GM12878 (cell line): ENCODE data around the gene CACNA2D4. TPM values are rescaled to one million over a fixed set of nuclear protein-coding genes. Genes with fewer than 3 reads are reported as not detected.

ENCODE experiments used
- ATAC-seq: fragments of 200-7000 bp; cut with Tn5 transposase; 3 replicates; pipeline ENCODE4 v1.9.1; 2020; ENCODE audit warnings: mild to moderate bottlenecking, moderate library complexity
- BruUV-seq: library from RNA; stranded (reverse); fragments of 400-500 nt; replicated peaks from 2 replicates; lab custom pipeline; 2021; lab: Mats Ljungman, UMichigan
- CTCF ChIA-PET: fragments of 300-600 bp; sonication (Branson Sonifier 250); formaldehyde crosslinking; extraction: SDS; loops from one replicate; lab custom pipeline; 2021; ENCODE audit warnings: inconsistent platforms; lab: Yijun Ruan, JAX
- POLR2A ChIA-PET: fragments of 350-600 bp; formaldehyde crosslinking; extraction: SDS; loops from one replicate; lab custom pipeline; 2021; ENCODE audit warnings: inconsistent platforms; lab: Charles Lee
- RAD21 ChIA-PET: fragments of 300-600 bp; sonication (Branson Sonifier 250); formaldehyde crosslinking; loops from one replicate; lab custom pipeline; 2023; ENCODE audit warnings: antibody characterized with exemption; ENCODE audit not compliant: unreplicated experiment; lab: Charles Lee
- SMC1A ChIA-PET: fragments of 300-600 bp; sonication (Branson Sonifier 250); formaldehyde crosslinking; loops from one replicate; lab custom pipeline; 2023; ENCODE audit not compliant: unreplicated experiment, uncharacterized antibody; lab: Charles Lee
- DNase-seq: peaks from one replicate; pipeline ENCODE4 v3.0.0-alpha.2; 2011; ENCODE audit warnings: low read depth, low spot score
- FAIRE-seq: peaks from 3 replicates; lab custom pipeline; 2011; peaks lifted over from hg19 to GRCh38; lab: Jason Lieb, UNC
- H2AFZ ChIP-seq: 2 replicates; pipeline ENCODE4 v1.6.0; 2011; ENCODE audit warnings: low read depth, low read length, control low read depth; ENCODE audit not compliant: control insufficient read depth
- H3K27ac ChIP-seq: 2 replicates; pipeline ENCODE4 v1.5.1; 2011; ENCODE audit warnings: control low read depth; ENCODE audit not compliant: control insufficient read depth, insufficient read depth
- H3K27me3 ChIP-seq, 2 experiments: replicated peaks in 1 of 2; 2 replicates each; pipeline versions ENCODE4 v1.6.0 to v1.6.1; 2011; ENCODE audit warnings: low read length in 1 of 2; ENCODE audit not compliant: control insufficient read depth in 2 of 2, insufficient read depth in 2 of 2
- H3K36me3 ChIP-seq, 2 experiments: 2 replicates each; pipeline ENCODE4 v1.5.1; 2011; ENCODE audit warnings: low read length in 1 of 2; ENCODE audit not compliant: control insufficient read depth in 2 of 2, insufficient read depth in 2 of 2
- H3K4me1 ChIP-seq: 2 replicates; pipeline ENCODE4 v1.6.1; 2011; ENCODE audit warnings: mild to moderate bottlenecking, low read length, moderate library complexity, mixed read lengths; ENCODE audit not compliant: control insufficient read depth, insufficient read depth
- H3K4me2 ChIP-seq: 2 replicates; pipeline ENCODE4 v1.6.0; 2011; ENCODE audit warnings: control low read depth; ENCODE audit not compliant: control insufficient read depth, insufficient read depth
- H3K4me3 ChIP-seq: fragments of 200-600 bp; sonication (generic); 2 replicates; pipeline ENCODE4 v1.5.1; 2016
- H3K79me2 ChIP-seq: 2 replicates; pipeline ENCODE4 v1.6.0; 2011; ENCODE audit warnings: low read length; ENCODE audit not compliant: control insufficient read depth, insufficient read depth
- H3K9ac ChIP-seq: 2 replicates; pipeline ENCODE4 v1.8.0; 2011; ENCODE audit warnings: low read length, control low read depth, mixed read lengths; ENCODE audit not compliant: control insufficient read depth, insufficient read depth
- H3K9me3 ChIP-seq: replicated peaks from 3 replicates; pipeline ENCODE4 v1.5.1; 2011; ENCODE audit warnings: mild to moderate bottlenecking, low read length; ENCODE audit not compliant: control insufficient read depth, insufficient read depth
- H4K20me1 ChIP-seq: 2 replicates; pipeline ENCODE4 v1.6.0; 2011; ENCODE audit not compliant: control insufficient read depth, insufficient read depth
- CREM ChIP-seq: IDR thresholded peaks from 2 replicates; pipeline ENCODE4 v1.6.1; 2014; ENCODE audit warnings: antibody characterized with exemption, low read depth
- FOS ChIP-seq: IDR thresholded peaks from 3 replicates; pipeline ENCODE4 v1.6.1; 2011; ENCODE audit warnings: borderline replicate concordance; ENCODE audit not compliant: insufficient read length; ENCODE audit errors: extremely low read depth
- RAD51 ChIP-seq: fragments of 450-650 bp; IDR thresholded peaks from 2 replicates; pipeline ENCODE4 v1.6.1; 2016; ENCODE audit warnings: moderate library complexity, mild to moderate bottlenecking, inconsistent platforms
- SUPT20H ChIP-seq: IDR thresholded peaks from 2 replicates; pipeline ENCODE4 v1.6.1; 2011; ENCODE audit warnings: low read depth, mild to moderate bottlenecking, low read length, moderate library complexity, borderline replicate concordance; ENCODE audit not compliant: control insufficient read depth
- TARDBP ChIP-seq: IDR thresholded peaks from 2 replicates; pipeline ENCODE4 v1.6.1; 2016; ENCODE audit warnings: borderline replicate concordance
- ZNF384 ChIP-seq: IDR thresholded peaks from 2 replicates; pipeline ENCODE4 v1.6.1; 2012; ENCODE audit warnings: low read depth, mild to moderate bottlenecking, low read length, improper control_type of control experiment, borderline replicate concordance
- WGBS: methylation state at CpG from one replicate; pipeline ENCODE4 v1.1.6; 2016; ENCODE audit warnings: low lambda C conversion rate; ENCODE audit not compliant: insufficient replicate concordance, insufficient coverage; ENCODE audit errors: missing lambda C conversion rate; 5-methylcytosine and 5-hydroxymethylcytosine counted together
- in situ Hi-C: fragments of 300-500 bp; cut with MboI; formaldehyde crosslinking; loops from 9 replicates; pipeline ENCODE4 v1.14.3; 2018; ENCODE audit warnings: mixed read lengths
- intact Hi-C: fragments of 100-400 bp; cut with micrococcal nuclease; formaldehyde crosslinking; loops from one replicate; pipeline ENCODE4 v1.14.2; 2022; ENCODE audit not compliant: unreplicated experiment
- polyA plus RNA-seq, 11 experiments: library from polyadenylated mRNA; depleted of rRNA in 4 of 11; unstranded in 6 of 11; stranded (reverse) in 5 of 11; fragments of >200 nt; fragmentation: Nextera tagmentation in 4 of 11; fragmentation: Illumina TruSeq in 1 of 11; extraction: Ambion mirVana in 4 of 11; extraction: Trizol in 1 of 11; gene quantifications; 1 replicate in 1 of 11; 2 replicates in 10 of 11; pipeline versions ENCODE4 v1.2.1 to v1.2.3, GENCODE V29; 2011 to 2016; ENCODE audit warnings: inconsistent platforms in 2 of 11, missing spikeins in 2 of 11, low read depth in 1 of 11
- total RNA-seq, 4 experiments: library from RNA; depleted of rRNA in 3 of 4; stranded (reverse); fragments of >200 nt in 3 of 4; fragmentation: Illumina TruSeq in 1 of 4; extraction: Trizol in 1 of 4; gene quantifications; 2 replicates each; pipeline versions ENCODE4 v1.2.1 to v1.2.3, GENCODE V29; 2013 to 2021
- TF ChIP-seq, protein P1 (sequence below): fragments of 450-650 bp; IDR thresholded peaks from 2 replicates; pipeline ENCODE4 v1.6.1; 2017; ENCODE audit warnings: mild to moderate bottlenecking, moderate library complexity
- TF ChIP-seq, protein P2 (sequence below): fragments of 450-650 bp; IDR thresholded peaks from 2 replicates; pipeline ENCODE4 v1.6.1; 2017; ENCODE audit warnings: mild to moderate bottlenecking, low read depth, inconsistent platforms; ENCODE audit not compliant: poor library complexity, severe bottlenecking
- TF ChIP-seq, protein P3 (sequence below): IDR thresholded peaks from 2 replicates; pipeline ENCODE4 v1.6.1; 2011; ENCODE audit warnings: borderline replicate concordance, low read depth, mild to moderate bottlenecking, moderate library complexity, low read length; ENCODE audit not compliant: insufficient read depth, poor library complexity, severe bottlenecking

Gene CACNA2D4
- total and polyA plus RNA-seq, 10 of the 15 experiments (the other 5 are each of a cell fraction or from before 2014, with no cell fraction given), result 0.03 to 1.0 (median 0.65) TPM

DNA sequence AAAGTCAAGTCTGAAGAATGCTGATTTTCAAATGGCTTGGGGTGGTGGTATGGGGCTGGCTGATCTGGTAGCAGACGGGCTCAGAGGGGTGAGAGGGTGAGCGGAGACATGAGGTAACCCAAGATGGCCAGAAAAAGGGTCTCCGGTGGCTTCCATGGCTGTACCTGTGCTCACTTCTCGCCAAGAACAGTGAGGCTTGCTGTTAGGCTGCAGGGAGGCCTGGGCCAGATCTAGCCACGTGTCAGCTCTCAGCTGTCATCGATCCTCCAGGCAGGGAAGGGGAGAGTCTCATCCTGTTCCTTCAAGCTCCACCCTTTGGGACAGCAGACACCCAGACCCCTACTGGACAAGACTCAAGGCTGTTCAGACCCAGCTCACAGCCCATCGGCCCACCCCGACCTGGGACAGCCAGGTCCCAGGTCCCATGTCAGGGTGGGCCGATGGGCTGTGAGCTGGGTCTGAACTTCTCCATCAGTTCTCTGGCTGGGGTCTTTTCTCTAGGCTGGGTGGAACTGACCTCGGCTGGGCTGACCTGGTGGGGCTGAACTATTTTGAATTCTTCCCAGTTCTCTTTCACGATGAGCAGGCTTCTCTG, 89.0 kb downstream of the CACNA2D4 start:
- WGBS, result 41% methylated on average over 11 of the region's 11 CpGs
- ATAC-seq (no peak), FAIRE-seq (no peak), DNase-seq (no peak)
- TF ChIP-seq CREM (no peak), RAD51 (no peak), ZNF384 (no peak), SUPT20H (no peak), TARDBP (no peak), FOS (no peak)
- no peaks in the 10 kb centered on the region for H3K9me3 ChIP-seq
- no peaks in the 10 kb centered on the region for H3K4me1 ChIP-seq
- POLR2A ChIA-PET, result no interaction called here
- no peaks in the 10 kb centered on the region for H3K36me3 ChIP-seq
- no peaks in the 10 kb centered on the region for H3K79me2 ChIP-seq
- no peak overlapping the region for H3K4me3 ChIP-seq
- intact Hi-C loops (no loop called here), in situ Hi-C loops (no loop called here)
- H3K27ac ChIP-seq, result no peak overlapping the region
- H3K27me3 ChIP-seq, result peaks cover 2 to 4% of the 10 kb centered on the region in 2 experiments; a peak in 3 of 4 replicates
- no peaks in the 10 kb centered on the region for H4K20me1 ChIP-seq
- no TSS peak for BruUV-seq
- RAD21 ChIA-PET, result no interaction called here
- H2AFZ ChIP-seq, result no peak overlapping the region
- CTCF ChIA-PET, result no interaction called here
- no peak overlapping the region for H3K9ac ChIP-seq
- no peak overlapping the region for H3K4me2 ChIP-seq
- SMC1A ChIA-PET, result no interaction called here

DNA sequence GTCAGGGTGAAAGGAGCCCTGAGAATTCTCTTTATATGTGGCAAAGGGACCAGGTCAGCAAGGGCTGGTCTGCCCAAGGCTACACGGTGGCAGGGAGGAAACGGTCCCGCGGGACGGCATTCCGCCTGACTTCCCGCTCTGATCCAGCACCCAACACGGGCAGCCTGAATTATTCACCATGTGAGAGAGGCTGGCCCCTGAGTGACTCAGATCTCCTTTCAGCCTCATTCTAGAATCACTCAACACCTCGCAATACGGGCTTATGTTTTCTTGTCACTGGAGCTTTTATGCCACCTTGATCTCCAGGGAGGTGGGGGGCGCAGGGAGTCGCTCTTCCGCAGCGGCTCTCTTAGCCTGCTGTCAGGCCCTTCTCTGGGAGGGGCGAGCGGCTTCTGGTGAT, 89.6 kb downstream of the CACNA2D4 start:
- 63% methylated on average over 16 of the region's 16 CpGs for WGBS
- no peak for ATAC-seq
- Histone ChIP-seq H3K9ac (no peak overlapping the region), H3K27ac (no peak overlapping the region), H3K79me2 (no peaks in the 10 kb centered on the region), H2AFZ (no peak overlapping the region), H4K20me1 (no peaks in the 10 kb centered on the region), H3K4me2 (no peak overlapping the region), H3K9me3 (no peaks in the 10 kb centered on the region), H3K27me3 (peaks cover 2 to 4% of the 10 kb centered on the region in 2 experiments; a peak in 3 of 4 replicates), H3K4me1 (no peaks in the 10 kb centered on the region), H3K36me3 (no peaks in the 10 kb centered on the region), H3K4me3 (no peak overlapping the region)
- ChIA-PET POLR2A (no interaction called here), RAD21 (no interaction called here), CTCF (no interaction called here), SMC1A (no interaction called here)
- DNase-seq, result no peak
- no TSS peak for BruUV-seq
- in situ Hi-C loops, result no loop called here
- intact Hi-C loops, result no loop called here
- FAIRE-seq, result no peak
- TF ChIP-seq, protein P1, sequence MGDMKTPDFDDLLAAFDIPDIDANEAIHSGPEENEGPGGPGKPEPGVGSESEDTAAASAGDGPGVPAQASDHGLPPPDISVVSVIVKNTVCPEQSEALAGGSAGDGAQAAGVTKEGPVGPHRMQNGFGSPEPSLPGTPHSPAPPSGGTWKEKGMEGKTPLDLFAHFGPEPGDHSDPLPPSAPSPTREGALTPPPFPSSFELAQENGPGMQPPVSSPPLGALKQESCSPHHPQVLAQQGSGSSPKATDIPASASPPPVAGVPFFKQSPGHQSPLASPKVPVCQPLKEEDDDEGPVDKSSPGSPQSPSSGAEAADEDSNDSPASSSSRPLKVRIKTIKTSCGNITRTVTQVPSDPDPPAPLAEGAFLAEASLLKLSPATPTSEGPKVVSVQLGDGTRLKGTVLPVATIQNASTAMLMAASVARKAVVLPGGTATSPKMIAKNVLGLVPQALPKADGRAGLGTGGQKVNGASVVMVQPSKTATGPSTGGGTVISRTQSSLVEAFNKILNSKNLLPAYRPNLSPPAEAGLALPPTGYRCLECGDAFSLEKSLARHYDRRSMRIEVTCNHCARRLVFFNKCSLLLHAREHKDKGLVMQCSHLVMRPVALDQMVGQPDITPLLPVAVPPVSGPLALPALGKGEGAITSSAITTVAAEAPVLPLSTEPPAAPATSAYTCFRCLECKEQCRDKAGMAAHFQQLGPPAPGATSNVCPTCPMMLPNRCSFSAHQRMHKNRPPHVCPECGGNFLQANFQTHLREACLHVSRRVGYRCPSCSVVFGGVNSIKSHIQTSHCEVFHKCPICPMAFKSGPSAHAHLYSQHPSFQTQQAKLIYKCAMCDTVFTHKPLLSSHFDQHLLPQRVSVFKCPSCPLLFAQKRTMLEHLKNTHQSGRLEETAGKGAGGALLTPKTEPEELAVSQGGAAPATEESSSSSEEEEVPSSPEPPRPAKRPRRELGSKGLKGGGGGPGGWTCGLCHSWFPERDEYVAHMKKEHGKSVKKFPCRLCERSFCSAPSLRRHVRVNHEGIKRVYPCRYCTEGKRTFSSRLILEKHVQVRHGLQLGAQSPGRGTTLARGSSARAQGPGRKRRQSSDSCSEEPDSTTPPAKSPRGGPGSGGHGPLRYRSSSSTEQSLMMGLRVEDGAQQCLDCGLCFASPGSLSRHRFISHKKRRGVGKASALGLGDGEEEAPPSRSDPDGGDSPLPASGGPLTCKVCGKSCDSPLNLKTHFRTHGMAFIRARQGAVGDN, result no peak
- TF ChIP-seq, protein P2, sequence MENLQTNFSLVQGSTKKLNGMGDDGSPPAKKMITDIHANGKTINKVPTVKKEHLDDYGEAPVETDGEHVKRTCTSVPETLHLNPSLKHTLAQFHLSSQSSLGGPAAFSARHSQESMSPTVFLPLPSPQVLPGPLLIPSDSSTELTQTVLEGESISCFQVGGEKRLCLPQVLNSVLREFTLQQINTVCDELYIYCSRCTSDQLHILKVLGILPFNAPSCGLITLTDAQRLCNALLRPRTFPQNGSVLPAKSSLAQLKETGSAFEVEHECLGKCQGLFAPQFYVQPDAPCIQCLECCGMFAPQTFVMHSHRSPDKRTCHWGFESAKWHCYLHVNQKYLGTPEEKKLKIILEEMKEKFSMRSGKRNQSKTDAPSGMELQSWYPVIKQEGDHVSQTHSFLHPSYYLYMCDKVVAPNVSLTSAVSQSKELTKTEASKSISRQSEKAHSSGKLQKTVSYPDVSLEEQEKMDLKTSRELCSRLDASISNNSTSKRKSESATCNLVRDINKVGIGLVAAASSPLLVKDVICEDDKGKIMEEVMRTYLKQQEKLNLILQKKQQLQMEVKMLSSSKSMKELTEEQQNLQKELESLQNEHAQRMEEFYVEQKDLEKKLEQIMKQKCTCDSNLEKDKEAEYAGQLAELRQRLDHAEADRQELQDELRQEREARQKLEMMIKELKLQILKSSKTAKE, result no peak
- TF ChIP-seq, protein P3, sequence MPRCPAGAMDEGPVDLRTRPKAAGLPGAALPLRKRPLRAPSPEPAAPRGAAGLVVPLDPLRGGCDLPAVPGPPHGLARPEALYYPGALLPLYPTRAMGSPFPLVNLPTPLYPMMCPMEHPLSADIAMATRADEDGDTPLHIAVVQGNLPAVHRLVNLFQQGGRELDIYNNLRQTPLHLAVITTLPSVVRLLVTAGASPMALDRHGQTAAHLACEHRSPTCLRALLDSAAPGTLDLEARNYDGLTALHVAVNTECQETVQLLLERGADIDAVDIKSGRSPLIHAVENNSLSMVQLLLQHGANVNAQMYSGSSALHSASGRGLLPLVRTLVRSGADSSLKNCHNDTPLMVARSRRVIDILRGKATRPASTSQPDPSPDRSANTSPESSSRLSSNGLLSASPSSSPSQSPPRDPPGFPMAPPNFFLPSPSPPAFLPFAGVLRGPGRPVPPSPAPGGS, result no peak
